ENCODE data around the gene PIAS1. TPM values are rescaled to one million over a fixed set of nuclear protein-coding genes. Genes with fewer than 3 reads are reported as not detected.

Gene PIAS1
- total and polyA plus RNA-seq, 12 donors = 5.8 to 37.9 (median 30.3) TPM

DNA sequence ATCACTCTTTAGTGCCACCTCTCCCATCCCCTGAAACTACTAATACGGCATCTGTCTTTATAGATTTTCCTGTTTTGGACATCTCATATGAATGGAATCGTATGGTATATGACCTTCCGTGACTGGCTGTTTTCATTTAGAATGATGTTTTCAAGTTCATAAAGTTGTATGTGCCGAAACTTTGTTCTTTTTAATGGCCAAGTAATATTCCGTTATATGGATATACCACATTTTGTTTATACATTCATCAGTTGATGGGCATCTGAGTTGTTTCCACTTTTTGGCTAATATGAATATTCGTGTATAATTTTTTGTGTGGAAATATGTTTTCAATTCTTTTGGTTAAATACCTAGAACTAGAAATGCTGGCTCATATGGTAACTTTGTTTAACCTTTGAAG, 49.5 kb downstream of the PIAS1 start:
- intact Hi-C loops (cut with DNase I) = no loop called here
- Histone ChIP-seq H3K36me3 (peaks cover 0 to 16% (median 0%) of the 10 kb centered on the region in 9 donors), H3K4me1 (peaks cover 0 to 56% (median 32%) of the 10 kb centered on the region in 9 donors), H3K27ac (no peak overlapping the region), H3K27me3 (no peaks in the 10 kb centered on the region), H3K4me3 (no peak overlapping the region), H3K9me3 (peaks cover 0 to 9% (median 0%) of the 10 kb centered on the region in 11 donors)
- TF ChIP-seq, protein P1, sequence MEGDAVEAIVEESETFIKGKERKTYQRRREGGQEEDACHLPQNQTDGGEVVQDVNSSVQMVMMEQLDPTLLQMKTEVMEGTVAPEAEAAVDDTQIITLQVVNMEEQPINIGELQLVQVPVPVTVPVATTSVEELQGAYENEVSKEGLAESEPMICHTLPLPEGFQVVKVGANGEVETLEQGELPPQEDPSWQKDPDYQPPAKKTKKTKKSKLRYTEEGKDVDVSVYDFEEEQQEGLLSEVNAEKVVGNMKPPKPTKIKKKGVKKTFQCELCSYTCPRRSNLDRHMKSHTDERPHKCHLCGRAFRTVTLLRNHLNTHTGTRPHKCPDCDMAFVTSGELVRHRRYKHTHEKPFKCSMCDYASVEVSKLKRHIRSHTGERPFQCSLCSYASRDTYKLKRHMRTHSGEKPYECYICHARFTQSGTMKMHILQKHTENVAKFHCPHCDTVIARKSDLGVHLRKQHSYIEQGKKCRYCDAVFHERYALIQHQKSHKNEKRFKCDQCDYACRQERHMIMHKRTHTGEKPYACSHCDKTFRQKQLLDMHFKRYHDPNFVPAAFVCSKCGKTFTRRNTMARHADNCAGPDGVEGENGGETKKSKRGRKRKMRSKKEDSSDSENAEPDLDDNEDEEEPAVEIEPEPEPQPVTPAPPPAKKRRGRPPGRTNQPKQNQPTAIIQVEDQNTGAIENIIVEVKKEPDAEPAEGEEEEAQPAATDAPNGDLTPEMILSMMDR (IDR thresholded peaks at IDR 0.05) = no peak
- WGBS, 2 donors = 98 to 99% methylated on average over 6 of the region's 6 CpGs
- DNase-seq (no peak), ATAC-seq (no peak)

DNA sequence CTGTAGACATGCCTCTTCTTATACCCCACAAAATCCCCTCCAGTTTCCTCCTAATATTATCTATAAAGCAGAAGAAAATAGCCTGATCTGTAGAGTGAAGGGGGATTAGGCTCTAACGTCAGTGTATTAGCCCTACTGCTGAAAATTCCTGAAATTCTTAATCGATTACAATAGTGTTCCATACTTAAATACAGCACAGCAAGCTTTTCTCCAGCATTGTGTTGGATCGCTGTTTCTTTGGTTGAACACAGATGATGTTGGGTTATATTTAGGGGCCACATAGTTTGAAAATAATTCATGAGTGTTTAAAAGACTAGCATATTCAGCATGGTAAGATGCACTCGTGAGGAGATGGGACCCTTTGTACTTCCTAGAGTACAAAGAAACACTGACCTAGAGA, 52.5 kb downstream of the PIAS1 start:
- intact Hi-C loops (cut with DNase I) = no loop called here
- Histone ChIP-seq H3K9me3 (peaks cover 0 to 9% (median 0%) of the 10 kb centered on the region in 11 donors), H3K36me3 (peaks cover 0 to 16% (median 0%) of the 10 kb centered on the region in 9 donors), H3K27ac (peak overlapping the region in 1 of 10 donors; percentile 25), H3K27me3 (no peaks in the 10 kb centered on the region), H3K4me3 (no peak overlapping the region), H3K4me1 (peaks cover 0 to 45% (median 28%) of the 10 kb centered on the region in 9 donors)
- 29 to 46% methylated on average over 4 of the region's 4 CpGs for WGBS, 2 donors
- peak in 3 of 8 donors; percentile 34 to 42 (median 39) for ATAC-seq
- TF ChIP-seq, protein P1 (IDR thresholded peaks at IDR 0.05) = no peak
- DNase-seq = no peak

DNA sequence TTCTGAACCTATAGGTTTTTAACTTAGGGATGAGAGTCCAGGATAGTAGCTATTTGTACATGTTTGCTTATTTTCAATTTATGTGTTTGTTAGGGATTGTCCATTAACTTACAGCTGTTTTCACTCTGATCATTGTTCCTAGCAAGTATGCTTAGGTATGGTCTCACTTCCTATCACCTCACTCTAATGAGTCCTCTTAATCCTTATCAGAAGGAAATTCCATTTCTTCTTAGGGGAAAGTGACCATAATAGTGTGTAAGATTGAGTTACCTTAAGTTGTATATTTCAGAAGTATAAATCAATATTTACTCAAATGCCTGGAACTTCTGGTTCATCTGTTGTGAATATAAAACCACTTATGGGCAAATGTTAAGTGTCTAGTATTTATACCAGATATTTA, 53.0 kb downstream of the PIAS1 start:
- Histone ChIP-seq H3K27me3 (no peaks in the 10 kb centered on the region), H3K27ac (peak overlapping the region in 1 of 10 donors; percentile 25), H3K4me3 (no peak overlapping the region), H3K4me1 (peaks cover 0 to 50% (median 31%) of the 10 kb centered on the region in 9 donors), H3K36me3 (peaks cover 0 to 16% (median 0%) of the 10 kb centered on the region in 9 donors), H3K9me3 (peaks cover 0 to 9% (median 0%) of the 10 kb centered on the region in 11 donors)
- ATAC-seq = no peak
- intact Hi-C loops (cut with DNase I) = no loop called here
- TF ChIP-seq, protein P1 (IDR thresholded peaks at IDR 0.05) = no peak
- DNase-seq = no peak

DNA sequence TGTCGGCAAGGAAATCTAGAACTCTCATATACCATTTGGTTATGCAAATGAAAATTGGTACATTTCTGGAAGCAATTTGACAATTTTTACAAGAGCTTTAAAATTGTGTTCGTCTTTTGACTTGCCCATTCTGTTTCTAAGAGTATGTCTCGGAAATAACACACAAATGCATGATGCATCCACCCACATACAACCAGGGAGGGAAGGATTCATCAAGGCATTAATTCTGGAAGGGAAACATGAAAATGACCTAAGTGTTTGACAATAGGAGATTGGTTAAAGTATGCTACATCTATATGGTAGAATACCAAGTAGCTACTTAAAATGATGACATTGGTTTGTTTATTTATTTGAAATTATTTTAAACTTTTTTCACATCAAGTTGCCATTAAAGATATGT, 58.6 kb downstream of the PIAS1 start:
- Histone ChIP-seq H3K9me3 (no peaks in the 10 kb centered on the region), H3K27ac (no peak overlapping the region), H3K36me3 (no peaks in the 10 kb centered on the region), H3K4me1 (peaks cover 0 to 61% (median 41%) of the 10 kb centered on the region in 9 donors), H3K4me3 (no peak overlapping the region), H3K27me3 (no peaks in the 10 kb centered on the region)
- ATAC-seq (no peak), DNase-seq (no peak)
- TF ChIP-seq, protein P1 (IDR thresholded peaks at IDR 0.05) = no peak
- 60 to 62% methylated on average over 3 of the region's 3 CpGs for whole genome bisulfite sequencing, 2 donors
- intact Hi-C loops (cut with DNase I) = loop anchor here in 2 of 10 donors (1.0 to 10.0 kb wide), 2 partner anchors 15 to 58 kb away; partner anchors contain the start of gene PIAS1 (in 1 of the 2)

Measured in heart right ventricle (tissue), 16 donors.